Activated CD4-positive, CD25-positive, alpha-beta regulatory T cell (primary cell): ENCODE measurements around the gene TP63.

ENCODE experiments used
- DNase-seq, 4 experiments: peaks; one replicate each; lab custom pipeline; 2025; lab: John Stamatoyannopoulos, UW

Gene TP63

DNA sequence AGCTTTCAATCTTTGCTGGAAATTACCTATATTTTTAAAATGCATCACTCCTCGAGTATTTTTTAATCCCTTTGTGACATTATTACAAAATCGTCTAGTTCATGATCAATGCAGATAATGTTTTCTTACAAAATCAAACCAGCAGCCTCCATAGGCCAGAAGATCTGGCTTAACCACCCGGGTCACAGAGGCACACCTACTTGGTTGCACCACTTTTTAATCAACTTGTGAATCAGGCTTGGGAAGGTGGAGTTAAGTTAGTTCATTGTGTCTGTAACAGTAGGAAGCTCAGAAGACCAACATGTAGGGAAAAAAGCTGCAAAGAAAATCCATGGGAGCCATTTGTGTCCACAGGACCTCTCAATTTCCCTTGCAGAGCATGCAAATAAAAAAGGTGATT, 148.0 kb downstream of the TP63 start:
- no peak for DNase-seq

DNA sequence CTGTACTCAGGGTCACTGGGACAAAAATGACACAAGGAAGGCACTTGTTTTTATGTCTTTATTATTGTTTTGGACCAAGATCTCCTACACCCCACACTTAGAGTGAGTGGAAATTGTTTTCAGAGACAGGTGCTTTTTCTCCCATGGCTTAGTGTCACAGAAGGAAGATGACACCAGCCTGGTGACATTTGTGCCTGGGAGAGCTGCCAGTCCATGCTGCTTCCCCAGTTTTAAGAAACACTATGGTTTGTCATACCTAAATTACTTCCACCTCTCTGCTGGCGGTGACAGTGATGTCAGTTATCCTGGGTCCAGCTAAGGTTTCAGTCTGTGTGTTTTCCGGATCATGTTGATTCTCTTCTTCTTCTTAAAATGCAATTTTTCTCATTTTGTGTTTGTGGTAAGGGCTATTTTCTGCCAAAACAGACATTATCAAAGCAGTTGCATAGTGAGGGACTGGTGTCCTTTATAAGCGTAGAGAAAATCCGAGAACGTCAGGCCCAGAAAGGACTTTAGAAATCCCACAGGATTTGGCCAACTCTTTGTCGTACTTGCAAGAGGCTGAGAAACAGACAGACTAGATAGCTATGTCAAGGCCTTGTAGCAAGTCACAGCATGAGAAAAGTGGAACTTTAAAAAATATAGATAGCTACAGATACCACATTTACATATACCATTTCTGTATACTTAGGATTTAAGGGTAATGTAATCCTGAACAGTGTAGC, 149.5 kb downstream of the TP63 start:
- no peak for DNase-seq

DNA sequence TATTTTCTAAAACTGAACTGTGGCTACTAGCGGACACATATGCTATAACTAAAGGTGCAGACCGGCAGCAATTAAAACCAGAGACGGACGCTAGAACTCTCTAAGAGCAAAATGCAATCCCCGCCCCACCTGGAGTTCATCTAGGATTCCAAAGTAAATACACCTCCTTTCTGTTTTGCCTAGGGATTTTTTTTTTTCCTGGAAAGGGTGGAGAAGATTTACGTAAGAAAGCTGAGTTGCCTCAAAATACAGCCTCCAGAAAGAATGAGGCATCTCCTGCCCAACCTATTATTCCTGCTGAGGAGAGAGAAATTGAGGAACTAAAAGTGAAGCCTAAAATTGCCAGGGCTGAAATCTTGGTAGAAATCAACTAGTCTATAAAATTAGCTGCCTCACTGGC, 150.2 kb downstream of the TP63 start:
- DNase-seq: no peak

DNA sequence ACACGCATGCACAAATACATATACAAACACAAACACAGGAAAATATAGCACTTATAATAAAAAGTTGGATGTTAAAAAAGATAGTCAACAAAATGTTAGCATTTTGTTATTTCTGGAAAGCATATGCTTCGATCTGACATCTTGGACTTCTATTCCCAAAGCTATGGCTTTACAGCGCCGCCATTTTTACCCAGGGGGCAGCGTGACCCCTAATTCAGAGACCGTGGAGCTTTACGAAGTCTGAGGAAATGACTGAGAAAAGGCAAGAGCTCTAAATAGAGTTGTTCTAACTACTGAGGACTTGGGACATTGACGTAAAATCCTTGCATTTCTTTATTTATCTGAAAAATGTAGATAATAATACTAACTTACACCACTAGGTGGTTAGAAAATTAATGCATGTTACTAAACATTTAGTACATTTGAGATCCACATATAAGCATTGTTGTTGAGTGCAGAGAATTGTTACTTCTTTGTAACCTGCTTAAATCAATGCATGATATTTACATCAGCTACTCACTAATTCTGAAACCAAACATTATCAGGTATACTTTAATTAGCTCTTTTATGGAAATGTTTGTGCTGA, 155.4 kb downstream of the TP63 start:
- no peak for DNase-seq

DNA sequence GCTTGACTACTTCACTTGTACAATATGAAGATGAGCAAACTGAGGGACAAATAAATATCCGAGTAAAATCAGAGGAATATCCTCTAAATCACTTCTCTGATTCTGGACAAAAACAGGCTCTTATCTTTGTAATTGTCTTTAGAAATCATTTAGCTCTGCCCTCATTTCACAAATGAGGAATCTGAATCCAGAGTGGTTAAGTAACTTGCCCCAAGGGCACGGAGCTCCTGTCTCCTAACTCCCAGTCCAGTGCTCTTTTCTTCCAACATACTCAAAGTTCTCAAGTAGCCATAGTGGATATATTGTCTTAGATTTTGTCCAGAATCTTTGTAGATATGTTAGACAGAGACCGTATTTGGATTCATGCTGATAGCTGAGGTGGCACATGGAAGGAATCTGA, 156.0 kb downstream of the TP63 start:
- no peak for DNase-seq

DNA sequence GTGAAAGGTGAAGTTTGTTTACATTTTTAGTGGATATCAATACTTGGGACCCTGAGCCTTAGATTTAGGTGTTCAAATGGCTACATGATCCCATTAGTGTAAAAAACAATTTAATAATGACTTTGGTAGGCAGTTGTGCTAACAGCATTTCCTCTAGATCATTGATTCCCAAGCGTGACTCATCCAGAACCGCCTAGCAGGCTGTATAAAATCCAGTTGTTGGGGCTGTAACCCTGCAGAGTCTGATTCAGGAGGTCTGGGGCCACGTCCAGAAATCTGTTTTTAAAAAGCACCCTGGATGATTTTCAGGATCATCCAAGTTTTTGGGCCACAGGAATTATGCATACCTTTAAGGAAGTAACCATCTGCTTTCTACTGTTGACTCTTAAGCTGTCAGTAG, 156.4 kb downstream of the TP63 start:
- no peak for DNase-seq

DNA sequence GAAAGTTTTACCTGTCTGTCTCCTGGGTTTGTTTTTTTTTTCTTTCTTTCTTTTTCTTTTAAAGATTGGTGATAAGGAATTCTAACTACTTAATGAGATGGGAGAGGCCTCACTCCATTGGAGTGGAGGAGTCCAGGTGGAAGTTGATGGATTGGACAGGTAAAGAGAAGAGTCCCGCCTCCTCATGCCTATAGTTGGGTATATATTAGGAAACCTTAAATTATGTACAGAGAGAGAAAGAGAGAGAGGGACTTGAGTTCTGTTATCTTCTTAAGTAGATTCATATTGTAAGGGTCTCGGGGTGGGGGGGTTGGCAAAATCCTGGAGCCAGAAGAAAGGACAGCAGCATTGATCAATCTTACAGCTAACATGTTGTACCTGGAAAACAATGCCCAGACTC, 158.2 kb downstream of the TP63 start:
- DNase-seq: no peak

DNA sequence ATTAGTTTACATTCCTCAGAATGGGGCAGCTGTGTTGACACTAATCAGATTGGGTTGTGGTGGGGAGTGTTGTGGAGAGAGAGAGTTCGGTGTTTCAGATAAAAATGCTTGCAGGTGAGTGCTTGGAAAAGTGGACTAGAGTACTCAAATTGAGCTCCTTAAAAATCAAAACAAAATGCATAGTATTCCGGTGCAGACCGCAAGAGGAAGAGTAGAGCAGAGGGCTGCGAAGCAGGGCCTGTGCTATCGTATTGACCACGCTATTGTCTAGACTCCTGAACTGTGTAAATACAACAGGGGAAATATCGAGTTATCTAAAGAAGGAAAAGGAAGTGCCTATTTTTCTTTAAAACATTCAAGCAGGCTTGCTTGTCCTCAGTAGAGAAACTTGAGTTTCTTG, 159.5 kb downstream of the TP63 start:
- DNase-seq: no peak

DNA sequence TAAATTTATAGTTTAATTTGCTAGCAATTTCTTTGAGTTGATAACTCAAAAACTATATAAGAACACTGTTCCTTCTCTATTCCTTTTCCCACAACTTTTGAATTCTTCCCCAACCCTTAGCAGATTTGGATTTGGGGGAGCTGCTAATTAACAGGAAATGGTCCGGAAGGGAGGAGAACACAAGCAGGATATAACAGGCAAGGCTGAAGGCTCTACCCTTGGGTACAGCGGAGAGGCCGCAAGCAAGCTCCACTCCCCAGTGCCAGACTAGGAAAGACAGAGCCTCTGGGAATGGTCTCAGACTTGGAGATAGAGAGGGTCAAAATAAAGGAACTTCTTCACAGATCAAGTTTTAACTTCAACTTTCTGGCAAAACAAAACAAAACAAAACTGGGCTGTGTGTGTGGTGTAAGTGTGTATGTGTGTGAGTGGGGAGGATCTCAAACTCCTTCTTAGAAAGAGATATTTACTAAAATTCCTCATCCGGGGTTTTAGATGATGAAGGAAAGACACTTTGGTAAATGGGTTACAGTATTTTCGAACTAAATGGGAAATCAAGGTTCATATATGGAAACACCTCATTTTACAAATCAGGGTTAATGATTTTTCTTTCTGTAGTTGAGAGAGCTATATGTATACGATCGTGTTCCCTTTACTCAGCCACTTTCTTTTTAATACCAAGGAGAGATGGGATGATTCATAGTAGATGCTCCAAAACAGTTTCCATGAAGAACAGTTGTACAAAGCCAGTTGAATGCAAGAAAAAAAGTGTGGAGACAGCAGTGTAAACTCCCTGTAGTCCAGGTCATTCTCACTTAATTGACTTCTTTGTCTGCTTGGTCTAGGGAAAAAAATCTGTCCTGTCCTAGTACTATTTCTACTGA, 161.1 kb downstream of the TP63 start:
- no peak for DNase-seq

DNA sequence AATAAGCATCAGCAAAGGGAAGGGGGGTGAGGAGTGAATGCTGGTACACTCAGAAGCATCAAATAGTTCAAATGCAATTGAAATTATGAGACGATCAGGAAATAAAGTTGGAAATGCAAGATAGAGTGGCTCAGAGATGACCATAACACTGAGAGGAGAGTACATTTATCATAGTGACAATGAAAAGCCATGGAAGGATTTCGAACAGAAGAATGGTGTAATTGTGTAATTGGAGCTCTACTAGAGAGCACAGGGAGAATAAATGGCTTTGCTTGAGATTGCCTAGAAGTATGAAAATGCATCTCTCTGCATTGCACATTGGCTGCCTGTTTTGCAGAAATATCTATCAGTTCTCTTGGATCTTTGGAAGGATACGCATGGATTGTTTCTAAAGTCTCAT, 163.3 kb downstream of the TP63 start:
- DNase-seq: no peak

DNA sequence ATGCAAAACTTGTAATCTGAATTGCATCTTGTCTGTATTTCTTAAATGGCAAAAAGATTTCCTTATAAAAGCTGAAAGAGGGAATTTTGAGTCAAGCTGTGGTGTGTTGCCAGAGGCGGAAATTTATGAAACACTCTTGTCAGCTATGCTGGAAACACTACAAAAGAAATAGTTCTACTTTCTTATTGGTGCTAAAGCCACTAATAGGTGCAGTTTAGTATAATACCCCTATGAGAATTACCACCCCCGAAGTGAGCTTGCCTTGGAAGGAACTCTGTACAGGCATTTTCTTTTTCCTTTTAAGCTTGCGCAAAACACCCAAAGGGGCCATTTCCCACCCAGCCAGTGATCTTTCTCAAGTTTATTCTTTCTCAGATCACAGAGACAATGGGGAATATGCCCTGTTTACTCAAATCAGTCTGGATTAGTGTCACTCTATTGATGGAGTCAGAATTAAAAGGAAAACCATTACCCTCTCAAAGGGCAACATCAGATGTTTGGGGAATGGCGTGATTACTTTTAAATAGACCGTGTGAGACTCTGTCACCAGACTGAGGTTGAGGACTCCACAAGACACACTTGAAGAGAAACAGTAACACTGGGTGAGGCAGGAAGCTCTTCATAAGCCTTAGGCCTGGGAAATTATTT, 166.0 kb downstream of the TP63 start:
- DNase-seq: no peak

DNA sequence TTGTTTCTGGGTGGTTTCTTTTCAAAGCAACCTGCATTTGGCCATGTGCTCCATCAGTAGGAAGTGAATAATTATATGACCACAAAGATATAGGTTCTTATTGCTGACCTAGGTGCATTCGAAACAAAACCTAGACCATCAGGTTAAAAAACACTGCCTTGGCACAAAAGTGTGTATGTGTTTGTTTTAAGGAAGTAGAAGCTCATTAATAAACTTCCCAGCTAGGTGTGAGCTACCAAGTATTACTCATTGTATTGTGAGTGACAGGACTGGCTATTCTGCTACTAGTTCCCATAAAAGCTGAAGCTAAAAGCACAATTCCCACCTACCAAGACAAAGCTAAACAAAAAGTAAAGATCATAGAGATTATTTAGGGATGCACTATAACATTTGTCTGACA, 168.2 kb downstream of the TP63 start:
- no peak for DNase-seq

DNA sequence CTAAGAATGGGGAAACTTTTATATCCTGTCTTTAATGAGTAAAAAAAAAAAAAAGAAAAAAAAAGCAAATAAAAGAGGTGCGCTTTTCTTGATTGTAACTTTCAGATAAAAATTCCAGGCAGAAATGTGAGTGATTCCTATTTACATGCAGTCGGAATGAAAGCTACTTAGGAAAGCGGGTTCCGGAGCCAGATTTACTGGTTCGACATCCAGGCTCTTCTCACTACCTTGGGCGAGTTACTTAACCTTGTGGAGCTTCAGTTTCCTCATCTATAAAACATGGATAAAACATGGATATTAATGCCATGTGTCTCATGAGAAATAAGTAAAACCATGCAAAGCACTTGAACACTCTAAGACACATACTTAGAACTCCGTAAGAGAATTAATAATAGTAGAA, 169.2 kb downstream of the TP63 start:
- DNase-seq: no peak

DNA sequence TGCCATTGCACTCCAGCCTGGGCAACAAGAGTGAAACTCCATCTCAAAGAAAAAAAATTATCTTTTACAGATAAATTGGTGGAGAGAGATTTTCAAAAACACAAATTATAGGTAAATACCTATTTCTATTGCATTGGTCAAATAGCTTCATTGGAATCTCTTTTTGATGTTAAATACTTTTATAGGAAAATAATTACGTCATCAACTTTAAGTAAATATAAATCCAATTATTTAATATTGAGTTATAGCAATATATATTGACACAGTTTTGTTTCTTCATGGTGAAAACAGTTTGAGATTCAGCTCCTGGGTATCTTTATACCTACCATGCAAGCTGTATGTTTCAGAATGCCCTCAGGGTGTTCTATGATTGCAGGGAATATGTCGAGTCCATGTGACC, 172.1 kb downstream of the TP63 start:
- no peak for DNase-seq

DNA sequence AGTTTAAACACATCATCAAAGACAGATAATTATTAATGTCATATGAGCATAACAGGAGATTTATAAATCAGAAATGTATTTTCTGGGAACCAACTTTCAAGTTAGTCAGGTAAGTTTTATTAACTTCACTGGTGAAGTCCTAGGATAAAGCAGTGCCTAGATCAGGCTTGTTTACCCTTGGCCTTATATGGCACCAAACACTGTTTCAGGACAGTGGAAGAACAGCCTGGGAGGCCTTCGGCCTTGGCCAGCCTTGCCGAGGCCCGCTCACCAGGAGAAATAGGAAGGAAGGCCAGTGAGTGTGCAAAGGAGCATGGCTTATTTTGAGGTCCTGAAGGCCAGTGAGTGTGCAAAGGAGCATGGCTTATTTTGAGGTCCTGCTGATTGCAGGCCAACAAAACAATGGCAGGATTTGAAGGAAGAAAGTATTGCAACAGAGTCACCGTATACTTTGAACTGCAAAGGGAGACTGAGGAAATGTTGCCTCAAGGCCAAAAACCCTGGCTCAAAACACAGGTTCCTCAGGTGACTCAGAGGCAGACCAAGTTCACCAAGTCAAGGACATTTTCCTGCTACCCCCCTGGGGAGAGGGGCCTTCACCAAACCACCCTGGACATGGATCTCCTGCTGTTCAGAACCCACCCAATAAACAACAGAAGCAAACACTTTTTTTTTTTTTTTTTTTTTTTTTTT, 174.3 kb downstream of the TP63 start:
- DNase-seq: no peak

DNA sequence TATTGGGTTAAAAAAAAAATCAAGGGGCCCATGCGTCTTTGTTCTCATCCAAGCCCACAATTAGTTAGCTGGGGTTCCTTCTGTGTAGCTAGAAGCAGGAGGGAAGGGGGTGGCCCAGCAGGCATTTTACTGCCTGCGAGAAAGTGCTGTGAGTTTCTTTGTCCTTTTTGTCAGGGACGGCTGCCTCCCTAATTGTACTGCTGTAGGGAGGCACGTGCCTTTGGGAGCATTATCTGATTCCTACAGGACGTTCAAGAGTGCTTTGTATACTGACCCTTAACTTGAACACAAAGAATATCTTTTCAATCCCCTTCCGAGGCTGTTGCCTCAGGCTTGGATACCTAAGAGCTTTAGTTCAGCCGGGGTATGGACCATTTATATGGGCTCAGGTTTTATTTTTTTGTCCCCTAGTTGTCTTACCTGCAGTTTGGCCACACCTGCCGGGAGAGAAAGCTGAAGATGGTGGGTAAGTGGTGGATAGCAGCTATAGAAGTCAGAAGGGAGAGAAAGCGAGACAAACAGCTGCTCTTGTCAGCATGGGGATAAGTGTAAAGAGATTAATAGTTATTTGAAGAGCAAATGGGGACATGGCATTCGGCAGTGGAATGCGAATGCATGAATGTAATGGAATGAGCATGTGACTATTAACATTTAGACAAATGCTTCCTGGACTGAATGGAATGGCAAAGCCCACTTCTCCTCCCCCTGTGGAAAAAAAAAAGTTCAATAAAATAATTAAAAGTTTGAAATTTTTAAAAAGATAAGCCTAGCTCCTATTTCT, 175.2 kb downstream of the TP63 start:
- DNase-seq: no peak

DNA sequence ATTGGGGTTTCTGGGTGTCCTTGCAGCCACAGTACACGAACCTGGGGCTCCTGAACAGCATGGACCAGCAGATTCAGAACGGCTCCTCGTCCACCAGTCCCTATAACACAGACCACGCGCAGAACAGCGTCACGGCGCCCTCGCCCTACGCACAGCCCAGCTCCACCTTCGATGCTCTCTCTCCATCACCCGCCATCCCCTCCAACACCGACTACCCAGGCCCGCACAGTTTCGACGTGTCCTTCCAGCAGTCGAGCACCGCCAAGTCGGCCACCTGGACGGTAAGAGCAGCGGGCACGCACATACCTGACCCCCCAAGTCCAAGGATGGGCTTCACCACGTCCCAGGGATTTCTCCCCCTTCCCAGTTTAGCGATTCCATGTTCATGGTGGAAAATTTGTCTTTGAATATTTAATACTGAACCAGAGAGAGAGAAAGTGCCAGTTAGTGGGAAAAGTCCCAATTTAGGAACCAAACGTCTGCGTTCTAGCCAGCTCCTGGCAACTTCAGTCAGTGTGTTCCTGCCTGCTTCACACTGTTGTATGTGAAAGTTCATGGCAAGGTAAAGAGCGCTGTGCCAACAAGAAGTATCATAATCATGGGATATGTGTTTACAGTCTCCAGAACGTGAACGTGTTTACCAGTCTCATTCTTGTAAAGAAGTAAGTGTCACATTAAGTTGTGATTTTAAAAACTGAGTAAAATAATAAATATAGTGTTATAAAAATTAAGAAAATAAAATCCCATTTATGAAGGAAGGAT, 177.2 kb downstream of the TP63 start:
- no peak for DNase-seq

DNA sequence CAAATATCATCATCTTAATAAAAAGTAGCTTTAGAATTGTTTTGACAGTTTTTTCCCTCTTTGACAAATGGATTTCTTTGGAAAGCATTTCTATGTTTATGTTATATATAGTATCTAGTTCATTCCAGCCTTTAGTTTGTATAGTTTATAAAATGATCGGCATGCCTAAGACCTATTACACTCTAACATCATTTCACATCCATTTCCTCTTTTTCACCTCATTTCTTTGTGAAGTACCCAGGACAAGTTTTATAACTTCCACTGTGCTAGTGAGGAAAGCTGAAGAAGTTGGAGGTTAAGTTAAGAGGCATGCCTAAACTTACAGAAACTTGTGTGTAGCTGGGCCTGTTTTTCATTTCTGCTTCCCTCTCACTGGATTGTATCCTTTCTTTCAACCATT, 178.4 kb downstream of the TP63 start:
- no peak for DNase-seq

DNA sequence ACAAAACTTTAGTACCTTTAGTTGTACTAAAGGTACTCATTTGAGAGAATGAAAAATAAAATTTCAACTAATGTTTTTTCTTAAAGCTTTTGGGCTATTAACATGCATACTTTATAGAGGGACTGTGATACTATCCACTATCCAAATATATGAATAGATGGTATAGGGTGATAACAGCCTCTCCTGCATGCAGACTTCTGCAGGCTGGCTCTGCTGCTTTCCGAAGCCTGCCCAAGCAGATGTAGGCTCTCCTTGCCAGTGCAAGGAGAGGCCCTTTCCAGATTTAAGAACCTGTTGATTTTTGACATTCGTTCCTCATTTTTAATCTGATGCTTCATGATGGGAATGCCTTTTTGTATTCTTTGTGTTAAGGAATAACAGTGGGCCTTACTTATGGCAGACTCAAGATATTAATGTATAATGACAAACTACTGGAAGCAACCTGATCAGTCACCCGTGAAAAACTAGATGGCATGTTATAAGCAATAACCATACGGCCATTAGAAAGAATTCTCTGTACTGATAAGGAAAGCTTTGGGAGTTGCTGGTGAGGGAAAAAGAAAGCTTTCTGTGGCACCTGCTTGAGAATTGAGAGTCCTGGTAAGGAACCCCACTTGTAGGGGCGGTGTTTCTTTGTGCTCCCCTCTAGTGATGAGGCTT, 181.7 kb downstream of the TP63 start:
- DNase-seq: no peak

DNA sequence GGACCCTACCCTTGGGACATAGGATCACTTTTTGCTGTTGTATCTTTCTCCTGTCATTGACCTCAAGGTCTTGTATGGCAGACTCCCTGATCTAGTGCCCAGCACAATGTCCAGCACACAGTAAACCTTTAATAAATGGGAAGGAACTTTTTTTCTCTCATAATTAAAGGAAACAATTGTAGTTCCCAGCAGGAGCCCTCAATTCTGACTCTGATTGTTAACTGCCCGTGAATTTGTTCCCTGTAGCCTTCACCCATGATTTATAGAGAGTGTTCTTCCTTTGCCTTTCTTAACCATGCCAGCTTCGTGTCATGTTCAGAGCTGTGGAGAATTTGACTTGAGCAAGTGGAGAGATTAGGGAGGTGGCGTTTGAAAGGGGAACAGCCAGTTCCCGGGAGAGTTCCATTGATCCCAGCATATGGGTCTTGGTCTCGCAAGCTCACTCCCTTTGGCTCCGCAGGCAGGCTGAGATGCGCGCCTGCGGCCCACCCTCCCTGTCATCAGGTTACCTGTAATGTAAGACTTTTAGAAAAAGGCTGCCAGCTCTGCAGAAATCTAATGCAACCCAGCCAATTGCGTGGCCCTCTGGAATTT, 182.6 kb downstream of the TP63 start:
- no peak for DNase-seq
